Measurements from ENCODE around the gene STAT3. TPM values are rescaled to one million over a fixed set of nuclear protein-coding genes. Genes with fewer than 3 reads are reported as not detected.
A peak's percentile ranks its signal among the peaks of the same experiment; 100 is the strongest.

The STAT3 gene
- polyA plus RNA-seq, 1 of the 3 experiments (the other 2 are of a cell fraction): 35.7 TPM

- POLR2A ChIA-PET: interaction anchor here (0.9 kb wide), 1 partner anchor 9 kb away, joined by 3 read pairs; no protein-coding TSS in a partner anchor
- no peaks in the 10 kb centered on the region for H3K27me3 ChIP-seq (ENCODE audit: insufficient read depth)
- peak within 1 kb of the TSS; percentile 40 to 58 for H3K4me3 ChIP-seq (ENCODE audit: low read depth in 2 of 2, low read length in 1 of 2)
- H3K9me2 ChIP-seq: no peaks in the 10 kb centered on the region
- H4K20me1 ChIP-seq (ENCODE audit: insufficient read depth): no peaks in the 10 kb centered on the region
- no peak within 1 kb of the TSS for H3K27ac ChIP-seq (ENCODE audit: low read depth in 2 of 2, low read length in 1 of 2)
- DNase-seq: peak; percentile 90
- peaks cover 0 to 12% of the 10 kb centered on the region in 2 experiments; a peak in 1 of 4 replicates for H3K4me1 ChIP-seq (ENCODE audit: control insufficient read depth in 1 of 2, insufficient read depth in 2 of 2, low read depth in 1 of 2, low read length in 1 of 2)
- H3K4me2 ChIP-seq: peak within 1 kb of the TSS; percentile 65
- H2AFZ ChIP-seq (ENCODE audit: low read depth): peak within 1 kb of the TSS; percentile 90; the same call in 1 of the 2 replicates
- CTCF ChIA-PET: interaction anchor here (0.6 to 1.9 kb wide), 2 partner anchors 18 to 227 kb away, joined by 3 to 5 read pairs; no protein-coding TSS in a partner anchor
- 56% methylated on average over 31 of the region's 88 CpGs for WGBS (ENCODE audit: low lambda C conversion rate)
- peak within 1 kb of the TSS; percentile 33; the same call in 1 of the 2 replicates for H3K9ac ChIP-seq
- peaks cover 4% of the 10 kb centered on the region for H3F3A ChIP-seq (replicated peaks; ENCODE audit: insufficient read depth)
- no peaks in the 10 kb centered on the region for H3K79me2 ChIP-seq (ENCODE audit: insufficient read depth)
- TF ChIP-seq MXI1 (IDR thresholded peaks at IDR 0.05; ENCODE audit: low read depth, low read length) (no peak), IRF3 (IDR thresholded peaks at IDR 0.05; ENCODE audit: low read depth, low read length) (no peak), USF2 (IDR thresholded peaks at IDR 0.05; ENCODE audit: borderline replicate concordance, low read depth, low read length) (no peak), NRF1 (IDR thresholded peaks at IDR 0.05; ENCODE audit: low read depth, low read length) (no peak), USF1 (IDR thresholded peaks at IDR 0.05; ENCODE audit: borderline replicate concordance, low read depth) (peak; percentile 52; the same call in 1 of the 2 replicates)
- H3K9me3 ChIP-seq: no peaks in the 10 kb centered on the region
- H3K36me3 ChIP-seq (replicated peaks in 1 of 2; ENCODE audit: control insufficient read depth in 1 of 2, insufficient read depth in 2 of 2, low read length in 1 of 2): no peaks in the 10 kb centered on the region
These were observed 100.1 kb downstream of the STAT3 start, which contains the start of gene STAT5A for GRCh38 chr17:42287977-42288802. STAT5A (plus strand) TSS chr17:42288498; CDS start chr17:42289412, 914 bp downstream.

GRCh38 chr17:42287305-42287976, 100.8 kb downstream of the STAT3 start:
- H3K9me3 ChIP-seq: no peaks in the 10 kb centered on the region
- no peaks in the 10 kb centered on the region for H3K9me2 ChIP-seq
- no peak overlapping the region; the same call in 1 of the 2 replicates for H2AFZ ChIP-seq (ENCODE audit: low read depth)
- peak overlapping the region; percentile 65 for H3K4me2 ChIP-seq
- H3K4me1 ChIP-seq (ENCODE audit: control insufficient read depth in 1 of 2, insufficient read depth in 2 of 2, low read depth in 1 of 2, low read length in 1 of 2): peaks cover 0 to 18% of the 10 kb centered on the region in 2 experiments; a peak in 1 of 4 replicates
- H3K27ac ChIP-seq (ENCODE audit: low read depth in 2 of 2, low read length in 1 of 2): no peak overlapping the region
- CTCF ChIA-PET: no interaction called here
- H3K9ac ChIP-seq: no peak overlapping the region
- whole genome bisulfite sequencing (ENCODE audit: low lambda C conversion rate): 96% methylated on average over 10 of the region's 14 CpGs
- DNase-seq: peak; percentile 41
- no peaks in the 10 kb centered on the region for H3K27me3 ChIP-seq (ENCODE audit: insufficient read depth)
- no peaks in the 10 kb centered on the region for H3K79me2 ChIP-seq (ENCODE audit: insufficient read depth)
- POLR2A ChIA-PET: interaction anchor here (0.9 kb wide), 1 partner anchor 8 kb away, joined by 3 read pairs; no protein-coding TSS in a partner anchor
- no peaks in the 10 kb centered on the region for H4K20me1 ChIP-seq (ENCODE audit: insufficient read depth)
- no peaks in the 10 kb centered on the region for H3K36me3 ChIP-seq (replicated peaks in 1 of 2; ENCODE audit: control insufficient read depth in 1 of 2, insufficient read depth in 2 of 2, low read length in 1 of 2)
- no peak for TF ChIP-seq FOXM1 (IDR thresholded peaks at IDR 0.05; ENCODE audit: low read depth)
- no peak for TF ChIP-seq USF1 (IDR thresholded peaks at IDR 0.05; ENCODE audit: borderline replicate concordance, low read depth)
- no peak for TF ChIP-seq SMC3 (IDR thresholded peaks at IDR 0.05; ENCODE audit: low read depth, low read length)
- TF ChIP-seq FOXJ3 (CRISPR knock-in tag; IDR thresholded peaks at IDR 0.05): no peak
- no peak for TF ChIP-seq EZH2phosphoT487 (IDR thresholded peaks at IDR 0.05; ENCODE audit: borderline replicate concordance, low read depth)
- peaks cover 4% of the 10 kb centered on the region for H3F3A ChIP-seq (replicated peaks; ENCODE audit: insufficient read depth)
- no peak overlapping the region; a peak in 1 of 4 replicates for H3K4me3 ChIP-seq (ENCODE audit: low read depth in 2 of 2, low read length in 1 of 2)
